Brain pericyte (primary cell): Measurements from ENCODE around the gene KLK13.

Source experiments
- DNase-seq: peaks from one replicate; pipeline ENCODE4 v3.0.0-alpha.2; 2012; ENCODE audit warnings: low read depth, low spot score

KLK13 gene

GRCh38 chr19:51019544-51019925 lies 45.4 kb downstream of the KLK13 start, which contains the start of gene KLK10:
KLK10 (minus strand) TSS chr19:51019709; CDS start chr19:51019130, 579 bp downstream.
- no peak for DNase-seq

- no peak for DNase-seq
These were observed 45.9 kb downstream of the KLK13 start for GRCh38 chr19:51018745-51019543.

GRCh38 chr19:51016798-51017683 lies 47.9 kb downstream of the KLK13 start:
- no peak for DNase-seq

GRCh38 chr19:51015691-51016267 lies 49.1 kb downstream of the KLK13 start:
- DNase-seq: no peak

GRCh38 chr19:51014242-51014641 lies 50.6 kb downstream of the KLK13 start:
- no peak for DNase-seq

GRCh38 chr19:51012661-51013190 lies 52.2 kb downstream of the KLK13 start:
- DNase-seq: no peak

- no peak for DNase-seq
These were observed 54.7 kb downstream of the KLK13 start for GRCh38 chr19:51010066-51010795.

- no peak for DNase-seq
These were observed 55.6 kb downstream of the KLK13 start for GRCh38 chr19:51009061-51009891.

GRCh38 chr19:51007488-51007887 lies 57.4 kb downstream of the KLK13 start:
- no peak for DNase-seq

- no peak for DNase-seq
These were observed 58.5 kb downstream of the KLK13 start for GRCh38 chr19:51006406-51006805.
